ENCODE results near the gene TPRG1.

GRCh38 chr3:189122526-189123205, 49.1 kb upstream of the TPRG1 start:
- TF ChIP-seq POLR2A (IDR thresholded peaks at IDR 0.05): no peak
- no peak for TF ChIP-seq CTCF (IDR thresholded peaks at IDR 0.05)

All from body of pancreas (tissue), 4 donors.